HL-60 (cell line): ENCODE measurements around the gene DDX5.

Experiments used
- CTCF ChIP-seq: IDR thresholded peaks from one replicate; pipeline ENCODE4 v1.5.1; 2011; ENCODE audit warnings: low read length, control low read depth, inconsistent platforms; ENCODE audit not compliant: insufficient read depth
- GABPA ChIP-seq: IDR thresholded peaks from 2 replicates; pipeline ENCODE4 v1.6.1; 2012; ENCODE audit warnings: low read depth
- POLR2AphosphoS5 ChIP-seq: IDR thresholded peaks from 2 replicates; pipeline ENCODE4 v1.6.1; 2012; ENCODE audit warnings: low read depth
- REST ChIP-seq: IDR thresholded peaks from 2 replicates; pipeline ENCODE4 v1.6.1; 2012; ENCODE audit warnings: low read depth; ENCODE audit not compliant: insufficient replicate concordance
- SPI1 ChIP-seq: IDR thresholded peaks from 2 replicates; pipeline ENCODE4 v1.6.1; 2012; ENCODE audit warnings: low read depth, mild to moderate bottlenecking, borderline replicate concordance

- TF ChIP-seq CTCF (no peak), REST (no peak), POLR2AphosphoS5 (no peak), GABPA (no peak), SPI1 (no peak)
These were observed 45.1 kb downstream of the DDX5 start for GRCh38 chr17:64460955-64461354.
